Lung (tissue), 12 donors: ENCODE data around the gene RSRC2. TPM values are rescaled to one million over a fixed set of nuclear protein-coding genes. Genes with fewer than 3 reads are reported as not detected.

ENCODE experiments used
- ATAC-seq: fragments of 200-7000 bp; cut with Tn5 transposase; one replicate; pipeline ENCODE4 v1.9.1; 2020; ENCODE audit warnings: moderate number of reproducible peaks; ENCODE audit not compliant: insufficient read depth, low FRiP score
- DNase-seq, 3 donors: peaks; one replicate each; pipeline ENCODE4 v3.0.0-alpha.2; 2013 to 2017
- H3K27ac ChIP-seq, 2 donors: one replicate each; pipeline ENCODE4 v1.5.1; 2013; ENCODE audit warnings: mild to moderate bottlenecking in 2 of 2, moderate library complexity in 2 of 2, control low read depth in 1 of 2, inconsistent platforms in 1 of 2, low read depth in 1 of 2, low read length in 1 of 2
- H3K27me3 ChIP-seq, 3 donors: one replicate each; pipeline ENCODE4 v1.5.1; 2013; ENCODE audit warnings: low read length in 2 of 3; ENCODE audit not compliant: control insufficient read depth in 3 of 3, insufficient read depth in 3 of 3
- H3K36me3 ChIP-seq, 4 donors: one replicate each; pipeline ENCODE4 v1.5.1; 2013; ENCODE audit warnings: low read length in 4 of 4, mild to moderate bottlenecking in 1 of 4, moderate library complexity in 1 of 4; ENCODE audit not compliant: control insufficient read depth in 4 of 4, insufficient read depth in 4 of 4
- H3K4me1 ChIP-seq, 5 donors: one replicate each; pipeline ENCODE4 v1.5.1; 2013; ENCODE audit warnings: low read length in 5 of 5, mild to moderate bottlenecking in 2 of 5, moderate library complexity in 1 of 5; ENCODE audit not compliant: control insufficient read depth in 5 of 5, insufficient read depth in 5 of 5
- H3K4me3 ChIP-seq: one replicate; pipeline ENCODE4 v1.5.1; 2013; ENCODE audit warnings: mild to moderate bottlenecking, control low read depth, moderate library complexity
- H3K9ac ChIP-seq, 2 donors: one replicate each; pipeline ENCODE4 v1.5.1; 2013; ENCODE audit warnings: low read length in 2 of 2, control low read depth in 1 of 2; ENCODE audit not compliant: insufficient read depth in 1 of 2
- H3K9me3 ChIP-seq, 4 donors: one replicate each; pipeline ENCODE4 v1.5.1; 2013; ENCODE audit warnings: low read length in 3 of 4, mild to moderate bottlenecking in 1 of 4, moderate library complexity in 1 of 4; ENCODE audit not compliant: control insufficient read depth in 4 of 4, insufficient read depth in 3 of 4
- CTCF ChIP-seq: IDR thresholded peaks from 2 replicates; pipeline ENCODE4 v1.5.1; 2012; ENCODE audit warnings: mild to moderate bottlenecking; ENCODE audit errors: control extremely low read depth, extremely low read depth
- WGBS, 2 donors: extraction: QIAGEN DNeasy Blood & Tissue Kit; methylation state at CpG; one replicate each; pipeline ENCODE4 v1.1.7; 2013; 5-methylcytosine and 5-hydroxymethylcytosine counted together
- polyA plus RNA-seq, 2 donors: library from polyadenylated mRNA; stranded (reverse); fragments of 200-250 nt; gene quantifications; one replicate each; pipeline ENCODE4 v1.2.1, GENCODE V29; 2013
- total RNA-seq, 2 donors: library from RNA; depleted of rRNA in 1 of 2; stranded (reverse); fragments of >200 nt in 1 of 2; gene quantifications; one replicate each; pipeline ENCODE4 v1.2.1, GENCODE V29; 2014 to 2021
- donor health status: control.
- donor health status: control.
- donor health status: Bipolar disorder and iron deficiency.
- donor health status: healthy.
- donor health status: DM: yes; HTN: yes; CAD: no.

RSRC2 gene
- total and polyA plus RNA-seq, 4 donors: 43.3 to 115 (median 47.9) TPM

GRCh38 chr12:122544537-122544936 lies 17.8 kb upstream of the RSRC2 start:
- Histone ChIP-seq H3K9me3 (no peaks in the 10 kb centered on the region), H3K27ac (no peak overlapping the region), H3K4me1 (no peaks in the 10 kb centered on the region), H3K27me3 (no peaks in the 10 kb centered on the region), H3K4me3 (no peak overlapping the region), H3K36me3 (peaks cover 4 to 10% (median 6%) of the 10 kb centered on the region in 4 donors), H3K9ac (no peak overlapping the region)
- TF ChIP-seq CTCF: no peak
- no peak for ATAC-seq
- WGBS, 2 donors: 92 to 97% methylated on average over 2 of the region's 2 CpGs
- DNase-seq: no peak

- no peak overlapping the region for H3K9ac ChIP-seq
- no peaks in the 10 kb centered on the region for H3K27me3 ChIP-seq
- ATAC-seq (no peak), DNase-seq (no peak)
- H3K36me3 ChIP-seq: peaks cover 0 to 16% (median 4%) of the 10 kb centered on the region in 4 donors
- no peak overlapping the region for H3K4me3 ChIP-seq
- whole genome bisulfite sequencing, 2 donors: 97% methylated on average over 5 of the region's 5 CpGs
- TF ChIP-seq CTCF: no peak
- H3K27ac ChIP-seq: no peak overlapping the region
- no peaks in the 10 kb centered on the region for H3K9me3 ChIP-seq
- H3K4me1 ChIP-seq: no peaks in the 10 kb centered on the region
Observed at GRCh38 chr12:122538496-122538895, 11.8 kb upstream of the RSRC2 start.

GRCh38 chr12:122537021-122537420 lies 10.3 kb upstream of the RSRC2 start:
- WGBS, 2 donors: 97 to 99% methylated on average over 4 of the region's 4 CpGs
- Histone ChIP-seq H3K4me1 (no peaks in the 10 kb centered on the region), H3K27ac (no peak overlapping the region), H3K27me3 (no peaks in the 10 kb centered on the region), H3K9ac (no peak overlapping the region), H3K9me3 (no peaks in the 10 kb centered on the region), H3K4me3 (no peak overlapping the region), H3K36me3 (peaks cover 0 to 13% (median 2%) of the 10 kb centered on the region in 4 donors)
- no peak for ATAC-seq
- no peak for DNase-seq
- TF ChIP-seq CTCF: no peak

GRCh38 chr12:122533856-122534255 lies 7.1 kb upstream of the RSRC2 start:
- no peak overlapping the region for H3K4me3 ChIP-seq
- no peaks in the 10 kb centered on the region for H3K27me3 ChIP-seq
- H3K4me1 ChIP-seq: no peaks in the 10 kb centered on the region
- ATAC-seq (no peak), DNase-seq (no peak)
- H3K9ac ChIP-seq: no peak overlapping the region
- peaks cover 0 to 16% (median 1%) of the 10 kb centered on the region in 4 donors for H3K36me3 ChIP-seq
- TF ChIP-seq CTCF: no peak
- H3K27ac ChIP-seq: no peak overlapping the region
- no peaks in the 10 kb centered on the region for H3K9me3 ChIP-seq
- 95 to 96% methylated on average over 2 of the region's 2 CpGs for WGBS, 2 donors
